ENCODE measurements around the gene RBMY1E. TPM values are rescaled to one million over a fixed set of nuclear protein-coding genes. Genes with fewer than 3 reads are reported as not detected.
"Not testable (repeated sequence)": the region's sequence is repeated elsewhere in the genome, so short reads cannot be mapped to it uniquely, and the experiment has no call there.

The RBMY1E gene
- total RNA-seq (not detected), polyA plus RNA-seq (not detected)

- intact Hi-C loops (cut with micrococcal nuclease); H3K4me3 ChIP-seq (ENCODE audit: low read length in 2 of 2); H3K9me3 ChIP-seq (ENCODE audit: control insufficient read depth in 1 of 2, low read length in 2 of 2); H3K4me1 Mint-ChIP-seq; H3K27me3 ChIP-seq (ENCODE audit: insufficient read depth, low read length); H3K36me3 Mint-ChIP-seq; H3K27ac Mint-ChIP-seq; DNase-seq; H3K9me3 Mint-ChIP-seq; H3K36me3 ChIP-seq (ENCODE audit: insufficient read depth, low read length); POLR2A ChIA-PET (ENCODE audit: partially characterized antibody); CTCF ChIA-PET (ENCODE audit: partially characterized antibody); H3K27me3 Mint-ChIP-seq; H3K27ac ChIP-seq (ENCODE audit: low read depth, low read length); H3K4me1 ChIP-seq (ENCODE audit: insufficient read depth, low read length); H3K4me3 Mint-ChIP-seq: not testable (repeated sequence)
Measured at GRCh38 chrY:21917932-21918331, at the start of gene RBMY1E. RBMY1E (minus strand) TSS chrY:21918032; CDS start chrY:21916054, 1,978 bp downstream.

- H3K9me3 Mint-ChIP-seq; intact Hi-C loops (cut with micrococcal nuclease); H3K9me3 ChIP-seq (ENCODE audit: control insufficient read depth in 1 of 2, low read length in 2 of 2); H3K27me3 Mint-ChIP-seq; POLR2A ChIA-PET (ENCODE audit: partially characterized antibody); H3K27ac Mint-ChIP-seq; H3K4me3 Mint-ChIP-seq; H3K27me3 ChIP-seq (ENCODE audit: insufficient read depth, low read length); H3K4me3 ChIP-seq (ENCODE audit: low read length in 2 of 2); DNase-seq; CTCF ChIA-PET (ENCODE audit: partially characterized antibody); H3K36me3 Mint-ChIP-seq; H3K36me3 ChIP-seq (ENCODE audit: insufficient read depth, low read length); H3K4me1 ChIP-seq (ENCODE audit: insufficient read depth, low read length); H3K4me1 Mint-ChIP-seq; H3K27ac ChIP-seq (ENCODE audit: low read depth, low read length): not testable (repeated sequence)
Measured at GRCh38 chrY:21894426-21894825, 23.4 kb downstream of the RBMY1E start, which contains the start of gene RBMY1D. RBMY1D (minus strand) TSS chrY:21894526; CDS start chrY:21892513, 2,013 bp downstream.

GRCh38 chrY:21869407-21870076, 48.3 kb downstream of the RBMY1E start:
- H3K27ac Mint-ChIP-seq; H3K4me3 Mint-ChIP-seq; DNase-seq; H3K9me3 ChIP-seq (ENCODE audit: control insufficient read depth in 1 of 2, low read length in 2 of 2); H3K4me1 ChIP-seq (ENCODE audit: insufficient read depth, low read length); H3K36me3 Mint-ChIP-seq; intact Hi-C loops (cut with micrococcal nuclease); H3K27ac ChIP-seq (ENCODE audit: low read depth, low read length); H3K9me3 Mint-ChIP-seq; H3K4me3 ChIP-seq (ENCODE audit: low read length in 2 of 2); POLR2A ChIA-PET (ENCODE audit: partially characterized antibody); H3K4me1 Mint-ChIP-seq; H3K27me3 Mint-ChIP-seq; CTCF ChIA-PET (ENCODE audit: partially characterized antibody); H3K36me3 ChIP-seq (ENCODE audit: insufficient read depth, low read length); H3K27me3 ChIP-seq (ENCODE audit: insufficient read depth, low read length): not testable (repeated sequence)

Other genes with a start within 250 kb of the RBMY1E start
- not detected for gene RBMY1D, start 23.5 kb downstream of the RBMY1E start, total RNA-seq
- gene RBMY1D, start 23.5 kb downstream of the RBMY1E start, polyA plus RNA-seq: not detected